ENCODE data around the gene IDS. TPM values are rescaled to one million over a fixed set of nuclear protein-coding genes. Genes with fewer than 3 reads are reported as not detected.

Gene IDS
- total RNA-seq, 2 experiments from 2014 or later, result 38.5 to 38.8 TPM

DNA sequence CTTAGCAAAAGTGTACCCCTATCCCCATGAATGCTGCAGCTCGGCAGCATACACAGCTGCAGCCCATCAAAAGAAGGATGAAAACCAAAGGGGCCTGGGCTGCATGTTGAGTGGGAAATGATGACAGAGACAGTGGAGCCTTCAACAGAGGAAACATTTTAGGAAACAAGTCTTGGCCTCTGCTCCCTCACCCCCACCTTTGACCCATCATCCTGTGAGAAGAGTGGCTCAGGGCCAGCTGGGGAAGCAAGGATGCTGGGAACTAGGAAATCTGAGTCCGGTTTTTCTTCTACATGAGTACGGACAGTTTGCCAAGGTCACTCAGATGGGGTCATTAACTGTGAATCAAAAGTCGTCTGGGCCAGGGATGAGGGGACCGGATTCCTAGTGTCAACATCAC lies 37.2 kb downstream of the IDS start:
- Mint-ChIP-seq H3K9me3 (no peaks in the 10 kb centered on the region), H3K4me3 (no peak overlapping the region), H3K4me1 (peaks cover 3% of the 10 kb centered on the region), H3K27ac (no peak overlapping the region), H3K27me3 (no peaks in the 10 kb centered on the region), H3K36me3 (no peaks in the 10 kb centered on the region)
- DNase-seq, result no peak

DNA sequence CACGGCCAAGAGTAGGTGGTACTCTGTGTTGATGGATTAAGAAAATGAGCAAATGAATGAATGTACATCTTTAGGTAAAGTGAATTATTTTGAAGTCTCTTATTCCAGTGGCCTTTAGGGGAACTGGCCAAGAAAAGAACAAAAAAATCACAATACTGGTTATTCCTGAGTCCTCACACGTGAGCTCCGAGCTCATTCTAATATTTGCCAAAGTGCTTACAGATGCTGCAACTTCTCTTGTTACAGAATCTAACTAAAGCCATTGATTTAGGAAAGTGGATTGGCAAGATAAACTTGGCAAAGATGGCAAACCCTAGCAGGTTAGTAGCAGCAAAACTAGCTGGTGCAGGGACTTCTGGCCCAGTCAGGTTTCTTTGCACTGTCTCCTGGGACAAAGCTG lies 37.6 kb downstream of the IDS start:
- H3K27me3 Mint-ChIP-seq, result no peaks in the 10 kb centered on the region
- peaks cover 3% of the 10 kb centered on the region for H3K4me1 Mint-ChIP-seq
- H3K9me3 Mint-ChIP-seq, result no peaks in the 10 kb centered on the region
- H3K36me3 Mint-ChIP-seq, result no peaks in the 10 kb centered on the region
- no peak overlapping the region for H3K4me3 Mint-ChIP-seq
- no peak for DNase-seq
- no peak overlapping the region for H3K27ac Mint-ChIP-seq

DNA sequence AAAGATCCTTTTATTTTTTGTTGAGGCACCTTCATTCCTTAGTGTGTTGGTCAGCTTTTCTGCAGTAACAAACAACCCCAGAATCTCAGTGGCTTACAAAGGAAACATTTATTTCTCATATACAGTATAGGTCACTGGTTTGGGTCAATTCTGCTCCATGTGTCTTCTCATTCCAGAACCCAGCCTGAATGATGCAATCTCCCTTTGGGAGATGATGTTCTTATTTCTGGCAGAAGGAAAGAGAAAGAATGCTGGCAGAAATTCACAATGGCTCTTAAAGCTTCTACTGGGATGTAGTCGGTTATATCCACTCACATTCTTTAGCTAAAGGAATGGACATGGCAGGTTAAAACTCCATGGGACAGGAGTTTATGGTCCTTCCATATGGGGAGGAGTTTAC lies 42.3 kb downstream of the IDS start:
- no peak overlapping the region for H3K27ac Mint-ChIP-seq
- H3K4me1 Mint-ChIP-seq, result no peaks in the 10 kb centered on the region
- DNase-seq, result no peak
- H3K9me3 Mint-ChIP-seq, result no peaks in the 10 kb centered on the region
- H3K4me3 Mint-ChIP-seq, result no peak overlapping the region
- H3K36me3 Mint-ChIP-seq, result no peaks in the 10 kb centered on the region
- no peaks in the 10 kb centered on the region for H3K27me3 Mint-ChIP-seq

- Mint-ChIP-seq H3K27ac (no peak overlapping the region), H3K36me3 (no peaks in the 10 kb centered on the region), H3K4me1 (no peaks in the 10 kb centered on the region), H3K27me3 (no peaks in the 10 kb centered on the region), H3K4me3 (no peak overlapping the region), H3K9me3 (no peaks in the 10 kb centered on the region)
- no peak for DNase-seq
These were observed 43.4 kb downstream of the IDS start for GRCh38 chrX:149461746-149462145.

DNA sequence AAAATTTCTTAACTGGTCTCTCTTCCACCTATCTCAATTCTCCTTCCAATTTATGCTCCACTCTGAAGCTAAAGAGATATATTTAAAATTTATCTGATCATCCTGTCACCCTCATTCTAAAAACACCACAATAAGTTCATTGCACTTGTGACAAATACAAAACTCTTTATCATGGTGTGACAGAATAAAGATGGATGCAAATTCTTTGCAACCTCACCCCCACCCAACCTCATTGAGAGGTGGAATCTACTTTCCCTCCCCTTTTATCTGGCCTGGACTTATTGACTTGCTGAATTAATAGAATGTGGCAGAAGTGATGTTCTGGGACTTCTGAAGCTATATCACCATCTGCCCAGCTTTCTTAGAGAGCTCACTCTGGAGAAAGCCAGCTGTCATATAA lies 46.5 kb downstream of the IDS start:
- H3K36me3 Mint-ChIP-seq, result no peaks in the 10 kb centered on the region
- H3K27me3 Mint-ChIP-seq, result no peaks in the 10 kb centered on the region
- no peaks in the 10 kb centered on the region for H3K9me3 Mint-ChIP-seq
- no peak for DNase-seq
- no peaks in the 10 kb centered on the region for H3K4me1 Mint-ChIP-seq
- no peak overlapping the region for H3K27ac Mint-ChIP-seq
- no peak overlapping the region for H3K4me3 Mint-ChIP-seq

DNA sequence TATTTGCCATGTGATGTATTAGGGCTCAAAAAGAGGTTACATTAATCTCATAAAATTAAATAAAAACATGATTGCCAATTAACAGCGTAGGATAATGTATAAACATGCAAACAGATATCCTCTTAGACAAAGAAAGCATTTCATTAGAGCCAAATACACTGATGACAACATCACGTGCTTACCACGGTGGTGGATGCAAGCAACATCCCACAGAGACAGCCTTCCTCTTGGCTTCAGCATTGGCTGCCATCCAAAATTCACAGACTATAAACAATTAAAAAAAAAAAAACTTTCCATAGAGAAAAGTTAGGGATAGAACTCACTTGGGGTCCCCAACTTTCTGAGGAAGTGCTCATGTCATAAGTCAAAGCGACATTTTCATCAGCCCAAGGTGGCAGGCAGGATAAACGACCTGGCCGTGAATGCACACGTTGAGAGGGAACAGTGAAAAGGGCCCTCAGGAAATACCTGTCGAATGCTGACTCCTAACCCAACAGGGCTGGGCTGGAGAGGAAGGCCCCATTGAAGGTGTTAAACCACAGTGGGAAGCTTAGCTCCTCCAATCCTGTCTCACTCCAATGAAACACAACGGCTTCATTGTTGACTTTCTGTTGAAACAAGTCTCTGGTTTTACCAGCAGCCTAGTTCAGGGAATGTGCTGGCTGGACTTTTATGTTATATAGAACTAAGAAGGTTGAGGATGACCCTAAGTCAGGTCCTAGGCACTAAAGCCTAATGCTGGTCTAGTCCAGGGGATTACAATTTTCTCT lies 48.4 kb downstream of the IDS start:
- H3K4me3 Mint-ChIP-seq, result no peak overlapping the region
- H3K36me3 Mint-ChIP-seq, result no peaks in the 10 kb centered on the region
- no peaks in the 10 kb centered on the region for H3K27me3 Mint-ChIP-seq
- no peaks in the 10 kb centered on the region for H3K9me3 Mint-ChIP-seq
- H3K4me1 Mint-ChIP-seq, result no peaks in the 10 kb centered on the region
- no peak for DNase-seq
- no peak overlapping the region for H3K27ac Mint-ChIP-seq

DNA sequence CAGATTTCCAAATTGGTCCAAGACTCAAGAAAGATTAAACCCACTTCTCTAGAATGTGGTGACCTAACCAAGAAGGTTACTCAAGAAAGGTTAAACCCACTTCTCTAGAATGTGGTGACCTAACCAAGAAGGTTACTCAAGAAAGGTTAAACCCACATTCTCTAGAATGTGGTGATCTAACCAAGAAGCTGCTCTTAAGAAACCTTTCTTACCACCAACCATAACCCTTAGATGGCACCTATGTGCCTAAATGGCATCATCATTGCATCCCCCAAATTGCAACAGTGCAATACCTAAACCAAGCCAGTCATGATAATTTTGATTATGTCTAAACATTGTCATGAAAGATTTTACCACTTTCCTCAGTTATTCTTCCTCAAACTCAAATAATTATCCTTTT lies 49.2 kb downstream of the IDS start:
- H3K27ac Mint-ChIP-seq, result no peak overlapping the region
- no peak for DNase-seq
- no peaks in the 10 kb centered on the region for H3K4me1 Mint-ChIP-seq
- no peaks in the 10 kb centered on the region for H3K9me3 Mint-ChIP-seq
- H3K27me3 Mint-ChIP-seq, result no peaks in the 10 kb centered on the region
- no peak overlapping the region for H3K4me3 Mint-ChIP-seq
- H3K36me3 Mint-ChIP-seq, result no peaks in the 10 kb centered on the region

- Mint-ChIP-seq H3K36me3 (no peaks in the 10 kb centered on the region), H3K4me1 (no peaks in the 10 kb centered on the region), H3K27me3 (no peaks in the 10 kb centered on the region), H3K27ac (no peak overlapping the region), H3K9me3 (peaks cover 5% of the 10 kb centered on the region), H3K4me3 (no peak overlapping the region)
- DNase-seq, result no peak
These were observed 50.9 kb downstream of the IDS start for GRCh38 chrX:149453906-149454822.

GRCh38 chrX:149453030-149453429 lies 52.1 kb downstream of the IDS start:
- no peaks in the 10 kb centered on the region for H3K27me3 Mint-ChIP-seq
- no peak overlapping the region for H3K27ac Mint-ChIP-seq
- peaks cover 5% of the 10 kb centered on the region for H3K9me3 Mint-ChIP-seq
- DNase-seq, result no peak
- no peaks in the 10 kb centered on the region for H3K36me3 Mint-ChIP-seq
- H3K4me1 Mint-ChIP-seq, result no peaks in the 10 kb centered on the region
- no peak overlapping the region for H3K4me3 Mint-ChIP-seq

GRCh38 chrX:149433451-149433850 lies 71.7 kb downstream of the IDS start:
- Mint-ChIP-seq H3K4me1 (no peaks in the 10 kb centered on the region), H3K4me3 (no peak overlapping the region), H3K27me3 (no peaks in the 10 kb centered on the region), H3K36me3 (no peaks in the 10 kb centered on the region), H3K27ac (no peak overlapping the region), H3K9me3 (no peaks in the 10 kb centered on the region)
- no peak for DNase-seq

DNA sequence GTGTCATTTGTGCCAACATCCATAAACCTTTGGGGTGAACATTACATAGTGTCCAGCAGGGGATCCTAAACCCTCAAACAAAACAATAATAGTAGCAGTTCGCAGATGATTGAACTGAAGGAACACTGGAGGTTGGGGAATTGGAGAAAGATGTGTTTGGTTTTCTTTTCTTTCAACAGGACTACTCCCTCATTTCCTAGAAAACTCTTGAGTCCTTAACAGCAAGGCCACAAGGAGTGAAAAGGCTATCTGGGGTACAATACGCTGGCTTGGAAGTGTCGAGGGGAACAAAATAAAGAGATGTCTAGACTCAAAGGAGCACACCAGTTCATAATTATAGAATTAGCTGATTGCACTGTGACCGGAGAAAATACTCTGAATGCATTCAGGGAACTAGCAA lies 72.1 kb downstream of the IDS start:
- Mint-ChIP-seq H3K4me3 (no peak overlapping the region), H3K27me3 (no peaks in the 10 kb centered on the region), H3K9me3 (no peaks in the 10 kb centered on the region), H3K36me3 (no peaks in the 10 kb centered on the region), H3K27ac (no peak overlapping the region), H3K4me1 (no peaks in the 10 kb centered on the region)
- DNase-seq, result no peak

Other genes starting within 250 kb of the IDS start
- 10 to 100 TPM; 26.8 to 30.5 TPM for gene EOLA1, start 35.7 kb upstream of the IDS start, total RNA-seq
- gene HSFX3, start 44.6 kb upstream of the IDS start, total RNA-seq, result not detected
- gene MAGEA9B, start 82.2 kb upstream of the IDS start, total RNA-seq, result not detected
- not detected for gene HSFX2, start 90.0 kb upstream of the IDS start, total RNA-seq
- gene TMEM185A, start 126.5 kb upstream of the IDS start, total RNA-seq, result 10 to 100 TPM; 13.0 to 15.2 TPM
- not detected for gene MAGEA11, start 206.8 kb upstream of the IDS start, total RNA-seq